H1 (cell line): Measurements from ENCODE around the gene ACKR2. TPM values are rescaled to one million over a fixed set of nuclear protein-coding genes. Genes with fewer than 3 reads are reported as not detected.

Experiments
- CTCF ChIA-PET: fragments of 300-600 bp; sonication (Branson Sonifier 250); formaldehyde crosslinking; loops from one replicate; lab custom pipeline; 2021; ENCODE audit not compliant: partially characterized antibody; lab: Charles Lee
- POLR2A ChIA-PET: fragments of 300-600 bp; sonication (Branson Sonifier 250); formaldehyde crosslinking; loops from one replicate; lab custom pipeline; 2021; ENCODE audit warnings: inconsistent platforms; ENCODE audit not compliant: partially characterized antibody; lab: Charles Lee
- DNase-seq, 2 experiments: peaks; one replicate each; pipeline versions ENCODE4 v3.0.0 to v3.0.0-alpha.2; 2010 to 2022; ENCODE audit warnings: low spot score in 2 of 2, low read depth in 1 of 2, mixed read lengths in 1 of 2
- FAIRE-seq: peaks from 2 replicates; lab custom pipeline; 2011; peaks lifted over from hg19 to GRCh38; lab: Jason Lieb, UNC
- H2AFZ ChIP-seq: 2 replicates; pipeline ENCODE4 v1.8.1; 2012; ENCODE audit warnings: low read length, inconsistent platforms
- H2AK5ac ChIP-seq: 2 replicates; pipeline ENCODE4 v1.6.1; 2013; ENCODE audit warnings: low read depth, low read length
- H2BK120ac ChIP-seq: replicated peaks from 2 replicates; pipeline ENCODE3; 2013; ENCODE audit warnings: low read depth, low read length, inconsistent platforms
- H2BK12ac ChIP-seq: 2 replicates; pipeline ENCODE4 v1.6.1; 2013; ENCODE audit warnings: low read depth, low read length
- H2BK15ac ChIP-seq: 2 replicates; pipeline ENCODE4 v1.6.1; 2013; ENCODE audit warnings: low read length
- H2BK20ac ChIP-seq: 2 replicates; pipeline ENCODE4 v1.6.1; 2013; ENCODE audit warnings: low read length
- H2BK5ac ChIP-seq: 2 replicates; pipeline ENCODE4 v1.6.1; 2013; ENCODE audit warnings: low read depth, low read length
- H3K14ac ChIP-seq: 2 replicates; pipeline ENCODE4 v1.6.1; 2013; ENCODE audit warnings: inconsistent platforms; ENCODE audit not compliant: insufficient read length
- H3K18ac ChIP-seq: 2 replicates; pipeline ENCODE4 v1.6.1; 2013; ENCODE audit warnings: low read length; ENCODE audit errors: extremely low read depth
- H3K23ac ChIP-seq: 2 replicates; pipeline ENCODE4 v1.6.1; 2013; ENCODE audit warnings: inconsistent platforms; ENCODE audit not compliant: insufficient read length
- H3K23me2 ChIP-seq: 2 replicates; pipeline ENCODE4 v1.6.1; 2013; ENCODE audit warnings: low read depth, low read length
- H3K27ac ChIP-seq: 2 replicates; pipeline ENCODE4 v1.6.1; 2011; ENCODE audit warnings: low read depth, low read length, inconsistent platforms
- H3K27me3 ChIP-seq, 4 experiments: replicated peaks in 1 of 4; 1 replicate in 1 of 4; 2 replicates in 3 of 4; pipeline versions ENCODE4 v1.6.1 to v1.8.1; 2011 to 2013; ENCODE audit warnings: low read length in 3 of 4, mild to moderate bottlenecking in 3 of 4, inconsistent platforms in 2 of 4, mixed read lengths in 2 of 4, moderate library complexity in 1 of 4; ENCODE audit not compliant: control insufficient read depth in 3 of 4, insufficient read depth in 3 of 4; ENCODE audit errors: extremely low read depth in 1 of 4
- H3K36me3 ChIP-seq, 4 experiments: 2 replicates each; pipeline versions ENCODE4 v1.6.1 to v1.8.1; 2011 to 2013; ENCODE audit warnings: mild to moderate bottlenecking in 4 of 4, low read length in 3 of 4, moderate library complexity in 2 of 4, control low read depth in 1 of 4, inconsistent platforms in 1 of 4; ENCODE audit not compliant: insufficient read depth in 4 of 4, control insufficient read depth in 2 of 4
- H3K4ac ChIP-seq: replicated peaks from 2 replicates; pipeline ENCODE3; 2013; ENCODE audit warnings: low read length, low read depth, mixed read lengths, inconsistent platforms; ENCODE audit not compliant: insufficient read length
- H3K4me1 ChIP-seq, 4 experiments: replicated peaks in 1 of 4; 1 replicate in 1 of 4; 2 replicates in 3 of 4; pipeline versions ENCODE4 v1.6.1 to v1.8.1; 2011 to 2013; ENCODE audit warnings: low read length in 3 of 4, inconsistent platforms in 2 of 4, mixed read lengths in 1 of 4; ENCODE audit not compliant: insufficient read depth in 4 of 4, control insufficient read depth in 3 of 4
- H3K4me2 ChIP-seq, 2 experiments: 2 replicates each; pipeline versions ENCODE4 v1.6.1 to v1.8.1; 2011 to 2013; ENCODE audit warnings: low read depth in 2 of 2, low read length in 2 of 2, control low read depth in 1 of 2, inconsistent platforms in 1 of 2, mild to moderate bottlenecking in 1 of 2; ENCODE audit not compliant: insufficient read depth in 1 of 2
- H3K4me3 ChIP-seq, 4 experiments: fragments of 200-600, 300-600 bp in 1 of 4; sonication (generic), shearing (Covaris generic), sonication (Bioruptor Twin) in 1 of 4; 2 replicates each; pipeline versions ENCODE4 v1.5.1 to v1.8.1; 2011 to 2016; ENCODE audit warnings: low read length in 4 of 4, low read depth in 3 of 4, control low read depth in 2 of 4, inconsistent platforms in 2 of 4, mild to moderate bottlenecking in 2 of 4, mixed read lengths in 1 of 4, moderate library complexity in 1 of 4; ENCODE audit not compliant: insufficient read depth in 2 of 4; ENCODE audit errors: extremely low read depth in 1 of 4
- H3K56ac ChIP-seq: replicated peaks from 2 replicates; pipeline ENCODE3; 2013; ENCODE audit warnings: low read depth, mild to moderate bottlenecking, mixed read lengths, low read length, inconsistent platforms; ENCODE audit not compliant: insufficient read length
- H3K79me1 ChIP-seq: 2 replicates; pipeline ENCODE4 v1.6.1; 2013; ENCODE audit warnings: low read depth, low read length, control low read depth
- H3K79me2 ChIP-seq, 2 experiments: 2 replicates each; pipeline versions ENCODE4 v1.6.1 to v1.8.1; 2012 to 2013; ENCODE audit warnings: low read length in 2 of 2, mild to moderate bottlenecking in 2 of 2, inconsistent platforms in 1 of 2; ENCODE audit not compliant: insufficient read depth in 2 of 2, control insufficient read depth in 1 of 2
- H3K9ac ChIP-seq, 4 experiments: replicated peaks in 1 of 4; 1 replicate in 1 of 4; 2 replicates in 3 of 4; pipeline versions ENCODE4 v1.6.1 to v1.8.1; 2011 to 2013; ENCODE audit warnings: low read depth in 3 of 4, low read length in 3 of 4, control low read depth in 2 of 4, mild to moderate bottlenecking in 2 of 4, moderate library complexity in 2 of 4, inconsistent platforms in 1 of 4; ENCODE audit errors: extremely low read depth in 1 of 4
- H3K9me3 ChIP-seq, 2 experiments: 2 replicates each; pipeline versions ENCODE4 v1.6.1 to v1.8.1; 2012 to 2013; ENCODE audit warnings: mild to moderate bottlenecking in 2 of 2, moderate library complexity in 2 of 2, control low read depth in 1 of 2, inconsistent platforms in 1 of 2, low read depth in 1 of 2, low read length in 1 of 2, mixed read lengths in 1 of 2; ENCODE audit not compliant: insufficient read depth in 2 of 2
- H4K20me1 ChIP-seq, 2 experiments: replicated peaks in 1 of 2; 2 replicates each; pipeline versions ENCODE3 to v1.8.1; 2011 to 2013; ENCODE audit warnings: inconsistent platforms in 2 of 2, low read length in 2 of 2, mild to moderate bottlenecking in 1 of 2; ENCODE audit not compliant: insufficient read depth in 2 of 2, control insufficient read depth in 1 of 2
- H4K5ac ChIP-seq: 2 replicates; pipeline ENCODE4 v1.6.1; 2013; ENCODE audit warnings: low read length, low read depth, mixed read lengths, inconsistent platforms; ENCODE audit not compliant: insufficient read length
- H4K8ac ChIP-seq: 2 replicates; pipeline ENCODE4 v1.8.0; 2013; ENCODE audit warnings: mild to moderate bottlenecking, moderate library complexity, low read length, inconsistent platforms; ENCODE audit not compliant: insufficient read depth; ENCODE audit errors: extremely low read depth
- H4K91ac ChIP-seq: replicated peaks from 2 replicates; pipeline ENCODE3; 2013; ENCODE audit warnings: low read length, mixed read lengths, inconsistent platforms; ENCODE audit not compliant: insufficient read length
- BCL11A ChIP-seq, 2 experiments: IDR thresholded peaks; one replicate each; pipeline ENCODE4 v1.6.1; 2011; ENCODE audit warnings: low read depth in 2 of 2, low read length in 2 of 2, mild to moderate bottlenecking in 2 of 2
- GTF2F1 ChIP-seq: IDR thresholded peaks from 2 replicates; pipeline ENCODE4 v1.6.1; 2012; ENCODE audit warnings: low read depth, low read length, improper control_type of control experiment, borderline replicate concordance
- JUND ChIP-seq: IDR thresholded peaks from 2 replicates; pipeline ENCODE4 v1.6.1; 2011; ENCODE audit warnings: mild to moderate bottlenecking, improper control_type of control experiment, low read length
- WGBS, 2 experiments: shearing (Covaris generic) in 1 of 2; methylation state at CpG; one replicate each; pipeline versions ENCODE4 v1.1.6 to v1.1.7; 2013 to 2015; ENCODE audit warnings: low lambda C conversion rate in 2 of 2, mixed read lengths in 2 of 2, inconsistent platforms in 1 of 2, low coverage in 1 of 2, missing lambda C conversion rate in 1 of 2; ENCODE audit not compliant: insufficient replicate concordance in 2 of 2, insufficient coverage in 1 of 2, insufficient read length in 1 of 2; ENCODE audit errors: extremely low coverage in 1 of 2, missing lambda C conversion rate in 1 of 2; 5-methylcytosine and 5-hydroxymethylcytosine counted together
- polyA plus RNA-seq, 7 experiments: library from polyadenylated mRNA; depleted of rRNA in 3 of 7; stranded (reverse) in 5 of 7; unstranded in 2 of 7; fragments of >200 nt in 5 of 7; fragments of 200-250 nt in 2 of 7; gene quantifications; 1 replicate in 5 of 7; 2 replicates in 1 of 7; 4 replicates in 1 of 7; pipeline versions ENCODE4 v1.2.1 to v1.2.3, GENCODE V29; 2011 to 2013; ENCODE audit warnings: missing spikeins in 2 of 7, mixed read lengths in 2 of 7
- total RNA-seq: library from RNA; stranded (reverse); fragmentation: NEBNext Ultra II Directional; extraction: Animal tissue kit (Norgen Biotek cat#: 25700); gene quantifications from 2 replicates; pipeline ENCODE4 v1.2.1, GENCODE V29; 2021

The ACKR2 gene
- total and polyA plus RNA-seq, 2 of the 8 experiments (the other 6 are each of a cell fraction or from before 2014, with no cell fraction given) = 0.09 to 0.12 TPM

DNA sequence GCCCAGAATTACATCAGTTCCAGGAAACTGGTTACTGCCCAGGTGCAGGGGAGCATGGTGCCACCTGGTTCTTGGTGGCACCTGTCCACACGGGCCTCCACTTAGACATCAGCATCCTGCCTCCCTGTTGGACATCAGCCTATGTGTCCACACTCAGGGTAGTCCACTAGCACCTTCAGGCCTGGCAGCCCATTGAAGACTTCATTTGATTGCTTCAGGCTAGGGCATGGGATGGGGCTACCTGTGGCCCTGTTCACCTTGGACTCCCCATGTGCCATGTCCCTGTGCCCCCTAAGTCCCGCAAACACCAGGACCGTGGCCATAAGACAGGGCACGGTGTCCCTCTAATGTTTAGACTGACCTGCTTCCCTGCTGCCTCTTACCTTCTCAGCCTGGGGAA is 35.6 kb downstream of the ACKR2 start:
- Histone ChIP-seq H3K79me2 (no peaks in the 10 kb centered on the region), H3K23ac (no peak overlapping the region), H3K4me2 (no peak overlapping the region), H2BK5ac (peak overlapping the region; percentile 77; the same call in 1 of the 2 replicates), H3K23me2 (no peaks in the 10 kb centered on the region), H3K14ac (no peak overlapping the region), H3K27ac (no peak overlapping the region), H4K5ac (no peak overlapping the region), H3K4me3 (no peak overlapping the region), H3K9ac (no peak overlapping the region), H3K36me3 (no peaks in the 10 kb centered on the region), H2BK12ac (peak overlapping the region; percentile 94), H2BK15ac (no peak overlapping the region), H4K8ac (peak overlapping the region; percentile 14; the same call in 1 of the 2 replicates), H3K79me1 (no peaks in the 10 kb centered on the region), H3K4ac (no peak overlapping the region), H3K9me3 (no peaks in the 10 kb centered on the region), H2BK120ac (no peak overlapping the region), H3K4me1 (peaks cover 0 to 16% (median 4%) of the 10 kb centered on the region in 4 experiments; a peak in 6 of 7 replicates), H4K20me1 (no peaks in the 10 kb centered on the region), H2BK20ac (peak overlapping the region; percentile 43; the same call in 1 of the 2 replicates), H3K18ac (peak overlapping the region; percentile 17; the same call in 1 of the 2 replicates), H4K91ac (peak overlapping the region; percentile 69), H2AK5ac (peak overlapping the region; percentile 65; the same call in 1 of the 2 replicates), H3K56ac (no peak overlapping the region), H2AFZ (no peak overlapping the region), H3K27me3 (no peaks in the 10 kb centered on the region)
- CTCF ChIA-PET = interaction anchor here (0.7 to 2.5 kb wide), 4 partner anchors 8 to 99 kb away, joined by 3 to 15 read pairs (median 4); no protein-coding TSS in a partner anchor
- WGBS, 2 experiments = 80% methylated on average over 4 of the region's 4 CpGs; no CpG with 5 or more reads in 1 of the 2 experiments
- no peak for TF ChIP-seq BCL11A (IDR thresholded peaks at IDR 0.05; ENCODE audit: low read depth in 2 of 2, low read length in 2 of 2)
- no peak for TF ChIP-seq JUND
- no peak for TF ChIP-seq GTF2F1
- POLR2A ChIA-PET = no interaction called here
- no peak for FAIRE-seq
- peak in 1 of 2 experiments; percentile 17 for DNase-seq
